Measurements from ENCODE around the gene BTBD8.
A peak's percentile ranks its signal among the peaks of the same experiment; 100 is the strongest.
"Not testable (repeated sequence)": the region's sequence is repeated elsewhere in the genome, so short reads cannot be mapped to it uniquely, and the experiment has no call there.

Gene BTBD8

GRCh38 chr1:92066321-92066720 is 13.8 kb upstream of the BTBD8 start:
- H3K36me3 ChIP-seq (ENCODE audit: control insufficient read depth, insufficient read depth, low read length, severe bottlenecking), result no peaks in the 10 kb centered on the region
- no peak overlapping the region for H3K4me3 ChIP-seq (ENCODE audit: low read length)
- no peaks in the 10 kb centered on the region for H3K4me1 ChIP-seq (ENCODE audit: control insufficient read depth, insufficient read depth, low read length)
- no peak for DNase-seq (ENCODE audit: low read depth)
- no peak overlapping the region for H3K9ac ChIP-seq (ENCODE audit: low read length)
- no peaks in the 10 kb centered on the region for H3K9me3 ChIP-seq (ENCODE audit: control insufficient read depth, low read length)
- H3K27me3 ChIP-seq (replicated peaks; ENCODE audit: control insufficient read depth, insufficient read depth, low read length), result no peaks in the 10 kb centered on the region

DNA sequence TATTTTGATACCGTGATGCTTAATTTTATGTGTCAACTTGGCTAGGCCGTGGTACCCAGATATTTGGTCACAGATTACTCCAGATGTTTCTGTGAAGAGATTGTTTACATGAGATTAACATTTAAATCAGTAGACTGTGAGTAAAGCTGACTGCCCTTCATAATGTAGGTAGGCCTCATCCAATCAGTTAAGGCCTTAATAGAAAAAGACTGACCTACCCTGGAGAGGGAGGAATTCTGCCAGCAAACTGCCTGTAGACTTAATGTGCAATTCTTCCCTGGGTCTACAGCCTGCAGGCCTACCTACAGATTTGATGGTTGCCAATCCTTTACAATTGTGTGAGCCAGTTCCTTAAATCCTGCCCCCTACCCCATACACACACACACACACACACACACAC is 9.3 kb upstream of the BTBD8 start:
- DNase-seq (ENCODE audit: low read depth), result no peak
- no peaks in the 10 kb centered on the region for H3K4me1 ChIP-seq (ENCODE audit: control insufficient read depth, insufficient read depth, low read length)

DNA sequence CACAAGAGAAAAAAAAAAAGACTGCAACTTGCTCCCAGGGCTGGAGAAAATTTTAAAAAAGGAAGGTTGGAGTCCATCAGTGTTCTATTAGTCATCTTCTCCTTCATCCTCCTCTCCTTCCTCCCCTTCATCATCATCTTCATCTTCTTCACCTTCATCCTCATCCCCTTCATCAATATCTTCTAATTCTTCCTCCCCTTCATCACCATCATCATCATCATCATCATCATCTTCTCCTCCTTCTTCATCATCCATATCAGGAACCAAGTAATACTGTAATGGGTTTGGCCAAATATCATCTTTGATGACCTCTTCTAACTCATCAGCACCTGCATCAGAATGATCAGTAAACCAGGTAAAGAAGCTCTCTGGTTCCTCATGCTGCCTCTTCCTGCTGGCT is 5.7 kb upstream of the BTBD8 start:
- not testable (repeated sequence) for H3K36me3 ChIP-seq (ENCODE audit: control insufficient read depth, insufficient read depth, low read length, severe bottlenecking); DNase-seq (ENCODE audit: low read depth); H3K4me3 ChIP-seq (ENCODE audit: low read length)

More for the DNA sequence above, 9.3 kb upstream of the BTBD8 start:
- H3K4me3 ChIP-seq (ENCODE audit: low read length), result no peak overlapping the region
- no peaks in the 10 kb centered on the region for H3K36me3 ChIP-seq (ENCODE audit: control insufficient read depth, insufficient read depth, low read length, severe bottlenecking)
- no peaks in the 10 kb centered on the region for H3K9me3 ChIP-seq (ENCODE audit: control insufficient read depth, low read length)
- H3K27me3 ChIP-seq (replicated peaks; ENCODE audit: control insufficient read depth, insufficient read depth, low read length), result no peaks in the 10 kb centered on the region
- no peak overlapping the region for H3K9ac ChIP-seq (ENCODE audit: low read length)

DNA sequence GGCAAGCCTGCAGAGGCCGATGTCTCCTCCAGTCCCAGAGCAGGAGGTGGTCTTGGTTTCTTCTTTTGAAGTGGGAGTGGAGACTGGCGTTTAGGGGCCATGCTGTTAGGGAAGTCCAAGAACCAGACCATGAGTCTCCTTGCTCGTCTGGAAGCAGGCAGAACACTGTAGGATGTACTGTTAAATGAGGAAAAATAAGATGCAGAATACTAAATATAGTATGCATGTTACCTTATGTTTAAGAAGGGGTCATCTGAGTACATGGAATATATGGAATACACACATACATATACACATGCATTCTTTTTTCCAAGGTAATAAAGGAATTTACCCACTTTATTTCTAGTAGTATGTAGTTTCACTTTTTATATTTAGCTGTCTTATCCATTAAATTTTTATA is 4.8 kb upstream of the BTBD8 start, which contains the start of gene SETSIP:
Gene SETSIP, minus strand, starts transcription at position 101 of the 400 bp plus-strand sequence. Its CDS starts 0 bp downstream, at position 101.
- no peaks in the 10 kb centered on the region for H3K4me1 ChIP-seq (ENCODE audit: control insufficient read depth, insufficient read depth, low read length)
- no peaks in the 10 kb centered on the region for H3K9me3 ChIP-seq (ENCODE audit: control insufficient read depth, low read length)
- no peak within 1 kb of the TSS for H3K4me3 ChIP-seq (ENCODE audit: low read length)
- DNase-seq (ENCODE audit: low read depth), result no peak
- no peaks in the 10 kb centered on the region for H3K27me3 ChIP-seq (replicated peaks; ENCODE audit: control insufficient read depth, insufficient read depth, low read length)
- no peaks in the 10 kb centered on the region for H3K36me3 ChIP-seq (ENCODE audit: control insufficient read depth, insufficient read depth, low read length, severe bottlenecking)
- H3K9ac ChIP-seq (ENCODE audit: low read length), result no peak within 1 kb of the TSS

More for the DNA sequence above, 5.7 kb upstream of the BTBD8 start:
- H3K4me1 ChIP-seq (ENCODE audit: control insufficient read depth, insufficient read depth, low read length); H3K9me3 ChIP-seq (ENCODE audit: control insufficient read depth, low read length); H3K27me3 ChIP-seq (replicated peaks; ENCODE audit: control insufficient read depth, insufficient read depth, low read length); H3K9ac ChIP-seq (ENCODE audit: low read length): not testable (repeated sequence)

DNA sequence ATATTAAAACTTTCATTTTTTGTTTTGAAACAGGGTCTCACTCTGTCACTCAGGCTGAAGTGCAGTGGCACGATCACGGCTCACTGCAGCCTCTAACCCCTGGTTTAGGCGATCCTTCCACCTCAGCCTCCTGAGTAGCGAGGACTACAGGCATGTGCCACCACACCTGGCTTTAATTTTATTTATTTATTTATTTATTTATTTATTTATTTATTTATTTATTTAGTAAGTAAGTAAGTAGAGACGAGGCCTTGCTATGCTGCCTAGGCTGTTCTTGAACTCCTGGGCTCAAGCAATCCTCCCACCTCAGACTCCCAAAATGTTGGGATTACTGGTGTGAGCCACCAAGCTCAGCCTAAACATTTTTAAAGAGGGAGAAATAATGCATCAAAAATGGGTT is 3.8 kb upstream of the BTBD8 start:
- Histone ChIP-seq H3K4me1 (ENCODE audit: control insufficient read depth, insufficient read depth, low read length) (no peaks in the 10 kb centered on the region), H3K9me3 (ENCODE audit: control insufficient read depth, low read length) (no peaks in the 10 kb centered on the region), H3K36me3 (ENCODE audit: control insufficient read depth, insufficient read depth, low read length, severe bottlenecking) (no peaks in the 10 kb centered on the region), H3K9ac (ENCODE audit: low read length) (no peak overlapping the region), H3K27me3 (replicated peaks; ENCODE audit: control insufficient read depth, insufficient read depth, low read length) (no peaks in the 10 kb centered on the region), H3K4me3 (ENCODE audit: low read length) (no peak overlapping the region)
- no peak for DNase-seq (ENCODE audit: low read depth)

GRCh38 chr1:92078077-92078476 is 2.1 kb upstream of the BTBD8 start:
- H3K9me3 ChIP-seq (ENCODE audit: control insufficient read depth, low read length); H3K9ac ChIP-seq (ENCODE audit: low read length); DNase-seq (ENCODE audit: low read depth); H3K4me3 ChIP-seq (ENCODE audit: low read length); H3K27me3 ChIP-seq (replicated peaks; ENCODE audit: control insufficient read depth, insufficient read depth, low read length); H3K4me1 ChIP-seq (ENCODE audit: control insufficient read depth, insufficient read depth, low read length); H3K36me3 ChIP-seq (ENCODE audit: control insufficient read depth, insufficient read depth, low read length, severe bottlenecking): not testable (repeated sequence)

DNA sequence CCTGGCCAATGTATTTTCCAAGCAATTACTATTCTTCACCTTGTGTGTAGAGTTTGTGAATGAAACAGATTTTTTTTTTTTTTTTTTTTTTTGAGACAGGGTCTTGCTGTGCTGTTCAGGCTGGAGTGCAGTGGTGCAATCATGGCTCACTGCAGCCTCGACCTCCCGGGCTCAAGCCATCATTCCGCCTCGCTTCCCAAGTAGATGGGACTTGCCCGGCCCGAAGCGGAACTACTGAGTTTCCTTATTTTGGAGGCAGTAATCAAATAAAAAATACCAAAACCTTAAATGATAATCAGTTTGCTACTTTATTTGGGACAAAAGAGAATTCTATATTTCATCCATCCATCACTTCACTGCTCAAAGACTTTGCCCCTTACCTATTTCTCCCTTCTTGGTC is 704 bp upstream of the BTBD8 start:
- peak overlapping the region; percentile 99 for H3K4me3 ChIP-seq (ENCODE audit: low read length)
- H3K9ac ChIP-seq (ENCODE audit: low read length), result peak overlapping the region; percentile 93
- H3K9me3 ChIP-seq (ENCODE audit: control insufficient read depth, low read length), result peaks cover 4% of the 10 kb centered on the region
- no peaks in the 10 kb centered on the region for H3K4me1 ChIP-seq (ENCODE audit: control insufficient read depth, insufficient read depth, low read length)
- no peak for DNase-seq (ENCODE audit: low read depth)
- no peaks in the 10 kb centered on the region for H3K27me3 ChIP-seq (replicated peaks; ENCODE audit: control insufficient read depth, insufficient read depth, low read length)
- H3K36me3 ChIP-seq (ENCODE audit: control insufficient read depth, insufficient read depth, low read length, severe bottlenecking), result no peaks in the 10 kb centered on the region

DNA sequence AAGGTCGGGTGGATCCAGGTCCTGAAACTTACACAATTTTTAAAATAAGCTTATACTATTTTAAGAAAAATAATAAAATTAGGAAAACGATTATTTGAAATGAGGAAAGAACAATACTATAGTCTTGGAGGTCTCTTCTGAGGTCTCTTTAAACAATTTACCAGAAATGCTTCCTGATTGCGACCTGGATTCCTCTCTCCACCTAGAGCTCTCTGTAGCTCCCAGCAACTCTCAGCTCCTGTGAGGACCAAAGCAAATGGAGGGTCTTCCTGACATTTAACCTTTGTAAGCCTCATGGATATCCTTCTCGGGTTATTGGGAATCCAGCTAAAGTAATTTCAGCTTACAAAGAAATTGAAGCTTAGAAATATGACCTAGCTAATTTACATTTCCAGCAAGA is 886 bp downstream of the BTBD8 start:
- no peak for DNase-seq (ENCODE audit: low read depth)
- H3K9me3 ChIP-seq (ENCODE audit: control insufficient read depth, low read length), result peaks cover 19% of the 10 kb centered on the region
- peak overlapping the region; percentile 99 for H3K4me3 ChIP-seq (ENCODE audit: low read length)
- H3K9ac ChIP-seq (ENCODE audit: low read length), result peak overlapping the region; percentile 93
- H3K36me3 ChIP-seq (ENCODE audit: control insufficient read depth, insufficient read depth, low read length, severe bottlenecking), result no peaks in the 10 kb centered on the region
- no peaks in the 10 kb centered on the region for H3K4me1 ChIP-seq (ENCODE audit: control insufficient read depth, insufficient read depth, low read length)
- no peaks in the 10 kb centered on the region for H3K27me3 ChIP-seq (replicated peaks; ENCODE audit: control insufficient read depth, insufficient read depth, low read length)

DNA sequence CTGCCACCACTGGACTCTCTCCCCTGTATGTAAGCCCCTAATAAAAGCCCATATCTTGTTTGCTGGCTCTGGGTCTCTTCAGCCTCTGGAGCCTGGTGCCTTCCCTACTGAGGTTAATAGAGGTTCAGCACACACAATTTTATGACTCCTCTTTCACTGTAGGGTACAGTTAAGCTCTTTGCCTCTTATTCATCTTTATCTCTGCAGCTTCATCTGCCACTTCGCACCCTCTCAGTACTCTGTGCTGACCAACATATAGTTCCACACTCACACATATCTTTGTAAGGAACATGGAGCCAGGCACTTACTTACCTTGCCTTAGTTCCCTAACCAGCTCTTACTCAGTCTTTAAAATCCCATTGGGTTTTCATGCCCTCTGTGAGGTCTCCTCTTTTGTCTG is 4.5 kb downstream of the BTBD8 start:
- no peaks in the 10 kb centered on the region for H3K4me1 ChIP-seq (ENCODE audit: control insufficient read depth, insufficient read depth, low read length)
- no peak overlapping the region for H3K4me3 ChIP-seq (ENCODE audit: low read length)
- DNase-seq (ENCODE audit: low read depth), result no peak
- H3K9ac ChIP-seq (ENCODE audit: low read length), result no peak overlapping the region
- H3K9me3 ChIP-seq (ENCODE audit: control insufficient read depth, low read length), result peaks cover 30% of the 10 kb centered on the region
- no peaks in the 10 kb centered on the region for H3K36me3 ChIP-seq (ENCODE audit: control insufficient read depth, insufficient read depth, low read length, severe bottlenecking)
- H3K27me3 ChIP-seq (replicated peaks; ENCODE audit: control insufficient read depth, insufficient read depth, low read length), result no peaks in the 10 kb centered on the region

DNA sequence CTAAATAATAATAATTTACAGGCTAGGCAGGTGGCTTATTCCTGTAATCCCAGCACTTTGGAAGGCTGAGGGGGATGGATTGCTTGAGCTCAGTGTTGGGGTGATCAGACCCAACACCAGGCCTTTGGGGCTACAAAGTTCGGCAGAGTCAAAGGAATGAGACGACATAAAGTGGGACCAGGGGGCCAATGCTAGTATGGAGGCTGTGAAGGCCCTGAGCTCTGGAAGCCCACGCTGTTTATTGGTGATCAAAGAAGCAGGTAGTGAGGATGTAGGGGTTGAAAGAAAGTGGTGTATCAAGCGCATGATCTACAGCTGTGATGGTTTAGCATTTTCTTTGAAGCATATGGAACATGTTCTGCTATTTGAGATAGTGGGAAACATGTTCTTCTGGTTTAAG is 5.6 kb downstream of the BTBD8 start:
- DNase-seq (ENCODE audit: low read depth), result peak; percentile 6
- Histone ChIP-seq H3K36me3 (ENCODE audit: control insufficient read depth, insufficient read depth, low read length, severe bottlenecking) (no peaks in the 10 kb centered on the region), H3K4me3 (ENCODE audit: low read length) (peak overlapping the region; percentile 48), H3K27me3 (replicated peaks; ENCODE audit: control insufficient read depth, insufficient read depth, low read length) (no peaks in the 10 kb centered on the region), H3K9me3 (ENCODE audit: control insufficient read depth, low read length) (peaks cover 30% of the 10 kb centered on the region), H3K9ac (ENCODE audit: low read length) (no peak overlapping the region), H3K4me1 (ENCODE audit: control insufficient read depth, insufficient read depth, low read length) (no peaks in the 10 kb centered on the region)

DNA sequence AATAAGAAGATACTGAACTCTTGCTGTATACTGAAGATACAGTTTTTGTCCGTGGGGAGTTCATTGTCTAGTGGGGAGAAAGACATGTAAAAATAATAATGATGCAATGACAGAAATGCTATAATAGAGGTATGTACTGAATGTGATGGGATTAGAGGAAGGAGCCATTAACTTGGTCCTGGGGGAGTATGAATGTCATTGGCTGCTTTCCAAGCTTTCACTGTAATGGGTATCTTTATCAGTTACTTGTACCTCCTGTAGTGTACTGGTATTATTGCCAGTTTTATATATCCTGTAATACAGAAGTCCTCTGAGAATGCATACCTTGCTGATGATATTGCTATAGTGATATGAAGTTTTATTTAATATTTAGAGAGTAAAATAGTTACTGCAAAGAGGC is 7.4 kb downstream of the BTBD8 start:
- Histone ChIP-seq H3K36me3 (ENCODE audit: control insufficient read depth, insufficient read depth, low read length, severe bottlenecking) (no peaks in the 10 kb centered on the region), H3K9me3 (ENCODE audit: control insufficient read depth, low read length) (peaks cover 30% of the 10 kb centered on the region), H3K4me1 (ENCODE audit: control insufficient read depth, insufficient read depth, low read length) (no peaks in the 10 kb centered on the region), H3K4me3 (ENCODE audit: low read length) (no peak overlapping the region), H3K9ac (ENCODE audit: low read length) (no peak overlapping the region), H3K27me3 (replicated peaks; ENCODE audit: control insufficient read depth, insufficient read depth, low read length) (no peaks in the 10 kb centered on the region)
- DNase-seq (ENCODE audit: low read depth), result peak; percentile 14

DNA sequence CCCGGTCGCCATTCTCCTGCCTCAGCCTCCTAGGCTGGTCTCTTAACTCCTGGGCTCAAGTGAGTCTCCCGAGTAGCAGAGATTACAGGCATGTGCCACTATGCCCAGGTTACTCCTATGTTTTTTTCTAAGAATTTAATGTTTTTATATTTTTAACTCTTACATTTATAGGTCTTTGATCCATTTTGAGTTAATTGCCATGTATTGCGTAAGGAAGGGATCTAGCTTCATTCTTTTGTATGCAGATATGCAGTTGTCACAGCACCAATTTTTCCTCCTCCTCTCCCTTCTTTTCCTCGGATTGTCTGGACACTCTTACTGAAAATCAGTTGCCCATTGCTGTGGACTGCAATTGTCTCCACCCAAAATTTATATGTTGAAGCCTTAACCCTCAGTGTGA is 11.5 kb downstream of the BTBD8 start:
- no peak for DNase-seq (ENCODE audit: low read depth)
- Histone ChIP-seq H3K36me3 (ENCODE audit: control insufficient read depth, insufficient read depth, low read length, severe bottlenecking) (no peaks in the 10 kb centered on the region), H3K9me3 (ENCODE audit: control insufficient read depth, low read length) (peaks cover 5% of the 10 kb centered on the region), H3K4me1 (ENCODE audit: control insufficient read depth, insufficient read depth, low read length) (peaks cover 3% of the 10 kb centered on the region), H3K9ac (ENCODE audit: low read length) (no peak overlapping the region), H3K4me3 (ENCODE audit: low read length) (no peak overlapping the region), H3K27me3 (replicated peaks; ENCODE audit: control insufficient read depth, insufficient read depth, low read length) (no peaks in the 10 kb centered on the region)

Measured in adipocyte (in vitro differentiated cells).